ENCODE data around the gene RBM4. TPM values are rescaled to one million over a fixed set of nuclear protein-coding genes. Genes with fewer than 3 reads are reported as not detected.

The RBM4 gene
- total and polyA plus RNA-seq, 2 of the 13 experiments (the other 11 are each of a cell fraction or from before 2014, with no cell fraction given): 126 to 136 TPM

GRCh38 chr11:66687831-66688281 is 49.4 kb downstream of the RBM4 start:
- Histone ChIP-seq H3K4me2 (ENCODE audit: low read depth, low read length) (no peak overlapping the region), H3K36me3 (replicated peaks in 1 of 2; ENCODE audit: control insufficient read depth in 1 of 2, insufficient read depth in 2 of 2, low read length in 2 of 2) (no peaks in the 10 kb centered on the region), H3K9ac (ENCODE audit: insufficient read depth, low read depth, low read length) (no peak overlapping the region), H3K4me1 (ENCODE audit: insufficient read depth, low read length) (no peaks in the 10 kb centered on the region), H3K79me2 (ENCODE audit: insufficient read depth, low read length) (no peaks in the 10 kb centered on the region), H2AFZ (ENCODE audit: low read length) (no peak overlapping the region), H3K9me3 (ENCODE audit: low read length) (no peaks in the 10 kb centered on the region), H3K4me3 (replicated peaks in 1 of 3; ENCODE audit: insufficient read depth in 1 of 3, low read depth in 2 of 3, low read length in 3 of 3) (no peak overlapping the region), H3K27me3 (ENCODE audit: control insufficient read depth in 1 of 2, insufficient read depth in 2 of 2, low read length in 2 of 2) (no peaks in the 10 kb centered on the region), H3K27ac (ENCODE audit: extremely low read length, insufficient read depth, low read length) (no peak overlapping the region), H4K20me1 (ENCODE audit: insufficient read depth, low read length) (no peaks in the 10 kb centered on the region)
- BruUV-seq (replicated peaks): no TSS peak
- ATAC-seq (no peak), DNase-seq (ENCODE audit: low spot score) (no peak), FAIRE-seq (no peak)
- CTCF ChIA-PET (ENCODE audit: low intra/inter-chr PET ratio, low total read pairs): no interaction called here
- POLR2A ChIA-PET: no interaction called here
- WGBS (ENCODE audit: low lambda C conversion rate): 93% methylated on average over 11 of the region's 13 CpGs
- intact Hi-C loops (cut with micrococcal nuclease; ENCODE audit: unreplicated experiment): no loop called here
- in situ Hi-C loops (cut with HindIII; ENCODE audit: extremely low pct_ligation_motif_present, low pct_unique_long_range_greater_than_20kb): no loop called here
- no peak for TF ChIP-seq IKZF5 (CRISPR knock-in tag; IDR thresholded peaks at IDR 0.05)
- TF ChIP-seq ZNF331 (CRISPR knock-in tag; IDR thresholded peaks at IDR 0.05): no peak
- TF ChIP-seq KAT2B (IDR thresholded peaks at IDR 0.05; ENCODE audit: borderline replicate concordance, low read depth, low read length): no peak

GRCh38 chr11:66688561-66689534 is 50.3 kb downstream of the RBM4 start:
- intact Hi-C loops (cut with micrococcal nuclease; ENCODE audit: unreplicated experiment): no loop called here
- no peaks in the 10 kb centered on the region for H3K36me3 ChIP-seq (replicated peaks in 1 of 2; ENCODE audit: control insufficient read depth in 1 of 2, insufficient read depth in 2 of 2, low read length in 2 of 2)
- H3K4me1 ChIP-seq (ENCODE audit: insufficient read depth, low read length): no peaks in the 10 kb centered on the region
- CTCF ChIA-PET (ENCODE audit: low intra/inter-chr PET ratio, low total read pairs): no interaction called here
- FAIRE-seq (no peak), ATAC-seq (no peak), DNase-seq (ENCODE audit: low spot score) (no peak)
- 83% methylated on average over 25 of the region's 28 CpGs for WGBS (ENCODE audit: low lambda C conversion rate)
- no peaks in the 10 kb centered on the region for H3K79me2 ChIP-seq (ENCODE audit: insufficient read depth, low read length)
- POLR2A ChIA-PET: no interaction called here
- no peak overlapping the region for H3K4me3 ChIP-seq (replicated peaks in 1 of 3; ENCODE audit: insufficient read depth in 1 of 3, low read depth in 2 of 3, low read length in 3 of 3)
- H3K4me2 ChIP-seq (ENCODE audit: low read depth, low read length): no peak overlapping the region
- no peaks in the 10 kb centered on the region for H4K20me1 ChIP-seq (ENCODE audit: insufficient read depth, low read length)
- H3K27me3 ChIP-seq (ENCODE audit: control insufficient read depth in 1 of 2, insufficient read depth in 2 of 2, low read length in 2 of 2): no peaks in the 10 kb centered on the region
- H3K9me3 ChIP-seq (ENCODE audit: low read length): no peaks in the 10 kb centered on the region
- BruUV-seq (replicated peaks): no TSS peak
- in situ Hi-C loops (cut with HindIII; ENCODE audit: extremely low pct_ligation_motif_present, low pct_unique_long_range_greater_than_20kb): no loop called here
- no peak overlapping the region for H2AFZ ChIP-seq (ENCODE audit: low read length)
- no peak overlapping the region for H3K9ac ChIP-seq (ENCODE audit: insufficient read depth, low read depth, low read length)
- no peak for TF ChIP-seq PLSCR1 (CRISPR knock-in tag; IDR thresholded peaks at IDR 0.05; ENCODE audit: borderline replicate concordance)
- peak; percentile 58; the same call in 1 of the 2 replicates for TF ChIP-seq ZNF770 (CRISPR knock-in tag; IDR thresholded peaks at IDR 0.05)
- no peak overlapping the region for H3K27ac ChIP-seq (ENCODE audit: extremely low read length, insufficient read depth, low read length)

All from HepG2 (cell line).